ENCODE data around the gene SIGLEC7. TPM values are rescaled to one million over a fixed set of nuclear protein-coding genes. Genes with fewer than 3 reads are reported as not detected.

The SIGLEC7 gene
- total RNA-seq, 2 experiments from 2014 or later, result not detected

DNA sequence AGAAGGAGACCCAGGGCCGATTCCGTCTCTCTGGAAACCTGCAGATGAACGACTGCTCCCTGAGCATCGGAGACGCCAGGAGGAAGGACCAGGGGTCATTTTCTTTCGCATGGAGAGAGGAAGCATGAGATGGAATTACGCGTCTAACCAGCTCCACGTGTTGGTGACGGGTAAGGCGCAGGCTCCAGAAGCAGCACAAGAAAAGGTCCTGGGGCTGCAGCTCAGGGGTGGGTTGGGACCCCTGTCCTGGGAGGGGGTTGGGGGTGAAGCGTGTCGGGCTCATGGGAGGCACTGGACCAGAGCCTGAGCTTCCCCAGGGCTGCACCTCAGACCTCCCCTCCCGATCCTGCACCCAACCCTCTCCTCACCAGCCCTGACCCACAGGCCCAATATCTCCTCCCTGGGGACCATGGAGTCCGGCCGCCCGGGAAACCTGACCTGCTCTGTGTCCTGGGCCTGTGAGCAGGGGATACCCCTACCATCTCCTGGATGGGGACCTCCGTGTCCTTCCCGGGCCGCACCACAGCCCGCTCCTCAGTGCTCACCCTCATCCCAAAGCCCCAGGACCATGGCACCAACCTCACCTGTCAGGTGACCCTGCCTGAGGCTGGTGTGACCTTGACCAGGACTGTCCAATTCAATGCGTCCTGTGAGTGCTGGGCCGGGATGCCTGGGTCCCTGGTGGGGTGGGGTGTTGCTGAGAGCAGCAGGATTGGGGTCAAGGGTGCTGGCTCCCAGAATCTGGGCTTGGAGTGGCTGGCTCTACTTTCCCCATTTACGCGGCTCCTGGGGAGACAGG lies 43.2 kb downstream of the SIGLEC7 start:
- ChIA-PET CTCF (no interaction called here), POLR2A (no interaction called here)
- intact Hi-C loops (cut with micrococcal nuclease), result no loop called here
- Mint-ChIP-seq H3K4me3 (no peak overlapping the region), H3K36me3 (no peaks in the 10 kb centered on the region), H3K27ac (no peak overlapping the region), H3K4me1 (ENCODE audit: low read depth) (no peaks in the 10 kb centered on the region), H3K27me3 (peaks cover 15% of the 10 kb centered on the region), H3K9me3 (no peaks in the 10 kb centered on the region)
- DNase-seq, result no peak

DNA sequence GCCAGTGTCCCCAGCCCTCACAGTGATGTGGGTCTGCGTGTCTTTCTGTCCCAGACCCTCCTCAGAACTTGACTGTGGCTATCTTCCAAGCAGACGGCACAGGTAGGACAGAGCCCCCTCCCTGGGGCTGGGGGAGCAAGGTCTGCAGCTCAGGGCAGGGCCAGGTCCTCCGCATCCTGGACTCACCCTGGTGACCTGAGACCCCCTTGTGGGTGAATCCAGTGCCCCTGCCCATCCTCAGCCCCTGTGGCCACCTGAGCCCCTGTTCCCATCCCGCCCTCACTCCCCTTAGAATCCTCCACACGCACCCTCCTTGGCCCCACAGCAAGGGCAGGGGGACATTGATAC lies 43.7 kb downstream of the SIGLEC7 start:
- Mint-ChIP-seq H3K36me3 (no peaks in the 10 kb centered on the region), H3K4me3 (no peak overlapping the region), H3K4me1 (ENCODE audit: low read depth) (no peaks in the 10 kb centered on the region), H3K27me3 (peaks cover 15% of the 10 kb centered on the region), H3K27ac (no peak overlapping the region), H3K9me3 (no peaks in the 10 kb centered on the region)
- intact Hi-C loops (cut with micrococcal nuclease), result no loop called here
- POLR2A ChIA-PET, result no interaction called here
- CTCF ChIA-PET, result no interaction called here
- DNase-seq, result no peak

DNA sequence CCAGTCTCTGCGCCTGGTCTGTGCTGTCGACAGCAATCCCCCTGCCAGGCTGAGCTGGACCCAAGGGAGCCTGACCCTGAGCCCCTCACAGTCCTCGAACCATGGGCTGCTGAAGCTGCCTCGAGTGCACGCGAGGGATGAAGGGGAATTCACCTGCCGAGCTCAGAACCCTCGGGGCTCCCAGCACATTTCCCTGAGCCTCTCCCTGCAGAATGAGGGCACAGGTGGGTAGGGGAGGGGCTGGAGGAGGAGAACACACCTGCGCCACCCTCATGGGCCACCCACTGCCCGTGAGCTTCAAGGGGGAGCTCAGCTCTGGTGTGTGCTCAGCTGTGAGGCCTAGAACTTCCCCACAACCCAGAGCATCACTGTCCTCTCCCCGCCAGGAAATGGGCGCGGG lies 44.2 kb downstream of the SIGLEC7 start:
- CTCF ChIA-PET, result no interaction called here
- H3K9me3 Mint-ChIP-seq, result no peaks in the 10 kb centered on the region

DNA sequence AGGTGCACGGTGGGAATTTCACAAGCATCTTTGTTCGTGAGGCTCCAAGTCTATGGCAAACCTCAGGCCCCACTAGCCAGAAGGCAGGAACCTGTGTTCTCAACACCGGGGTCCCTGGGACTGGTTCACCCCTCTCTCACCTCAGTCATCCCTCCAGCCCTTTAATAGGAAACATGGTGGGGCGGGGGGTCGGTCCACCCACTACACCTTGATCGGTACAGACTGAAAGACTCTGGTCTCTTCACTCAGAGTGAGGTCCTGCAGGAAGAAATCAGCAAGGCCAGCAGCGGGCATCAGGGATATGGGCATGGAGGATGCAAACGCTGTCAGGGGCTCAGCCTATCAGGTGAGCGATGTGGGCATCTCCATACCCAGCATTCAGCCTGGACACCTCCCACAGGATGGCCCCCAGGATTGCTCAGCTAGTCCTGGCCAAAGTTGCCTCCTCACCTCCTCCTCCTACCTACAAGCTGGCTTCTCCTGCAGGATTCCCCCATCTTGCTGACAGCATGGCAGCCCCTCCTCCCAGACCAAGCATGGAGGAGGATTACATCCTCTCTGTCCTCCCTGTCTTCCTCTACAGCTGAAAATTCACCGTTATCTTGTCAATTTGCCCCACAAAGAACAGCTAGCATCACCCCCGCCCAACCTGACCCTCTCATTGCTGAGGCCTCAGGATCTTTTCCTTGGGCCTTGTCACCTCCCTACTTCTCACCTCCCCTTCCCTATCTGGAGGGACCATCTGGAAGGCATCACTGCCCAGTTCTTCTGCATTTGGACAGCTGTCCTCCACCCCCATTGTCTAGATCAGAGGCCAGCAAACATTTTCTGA lies 45.5 kb downstream of the SIGLEC7 start:
- ChIA-PET POLR2A (no interaction called here), CTCF (no interaction called here)
- no peak overlapping the region for H3K27ac Mint-ChIP-seq

More for the DNA sequence above, 44.2 kb downstream of the SIGLEC7 start:
- Mint-ChIP-seq H3K36me3 (no peaks in the 10 kb centered on the region), H3K27ac (no peak overlapping the region), H3K4me3 (no peak overlapping the region), H3K27me3 (peaks cover 15% of the 10 kb centered on the region), H3K4me1 (ENCODE audit: low read depth) (no peaks in the 10 kb centered on the region)
- no peak for DNase-seq
- intact Hi-C loops (cut with micrococcal nuclease), result no loop called here
- POLR2A ChIA-PET, result no interaction called here

DNA sequence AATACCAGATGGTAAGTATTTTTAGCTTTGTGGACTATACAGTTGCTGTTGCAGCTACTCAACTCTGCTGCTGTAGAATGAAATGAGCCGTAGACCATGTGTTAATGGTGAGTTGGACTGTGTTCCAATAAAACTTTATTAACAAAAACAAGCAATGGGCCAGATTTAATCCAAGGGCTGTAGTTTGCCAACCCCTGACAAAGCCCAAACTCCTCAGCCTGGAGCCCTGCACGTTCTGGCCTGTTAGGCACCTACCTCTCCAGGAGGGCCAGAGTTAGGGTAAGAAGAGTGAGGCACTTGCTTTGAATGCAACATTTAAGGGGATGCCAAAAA lies 46.1 kb downstream of the SIGLEC7 start:
- Mint-ChIP-seq H3K27ac (no peak overlapping the region), H3K36me3 (no peaks in the 10 kb centered on the region), H3K27me3 (peaks cover 15% of the 10 kb centered on the region), H3K4me1 (ENCODE audit: low read depth) (no peaks in the 10 kb centered on the region), H3K4me3 (no peak overlapping the region), H3K9me3 (no peaks in the 10 kb centered on the region)
- POLR2A ChIA-PET, result no interaction called here
- intact Hi-C loops (cut with micrococcal nuclease), result no loop called here
- no peak for DNase-seq
- CTCF ChIA-PET, result no interaction called here

More for the DNA sequence above, 45.5 kb downstream of the SIGLEC7 start:
- Mint-ChIP-seq H3K27me3 (peaks cover 15% of the 10 kb centered on the region), H3K36me3 (no peaks in the 10 kb centered on the region), H3K4me3 (no peak overlapping the region), H3K4me1 (ENCODE audit: low read depth) (no peaks in the 10 kb centered on the region), H3K9me3 (no peaks in the 10 kb centered on the region)
- DNase-seq, result no peak
- intact Hi-C loops (cut with micrococcal nuclease), result no loop called here

DNA sequence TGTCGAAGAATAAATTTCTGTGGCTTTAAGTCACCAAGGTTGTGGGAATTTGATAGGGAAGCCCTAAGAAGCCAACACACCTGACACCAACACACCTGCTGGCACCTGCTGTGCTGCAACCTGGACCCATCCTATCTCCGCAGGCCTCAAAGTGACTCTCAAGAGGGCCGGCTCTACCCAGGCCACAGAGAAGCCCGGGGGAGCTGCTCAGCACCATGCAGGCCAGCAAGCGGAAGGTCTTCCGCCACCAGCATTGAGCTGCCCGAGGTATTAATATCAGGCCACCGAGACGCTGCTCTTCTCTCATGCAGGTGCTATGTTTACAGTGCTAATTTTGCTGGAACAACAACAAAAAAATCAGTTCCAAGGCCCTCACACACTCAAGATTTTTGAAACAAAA lies 50.6 kb downstream of the SIGLEC7 start:
- Mint-ChIP-seq H3K4me3 (no peak overlapping the region), H3K9me3 (no peaks in the 10 kb centered on the region), H3K4me1 (ENCODE audit: low read depth) (peaks cover 5% of the 10 kb centered on the region), H3K36me3 (no peaks in the 10 kb centered on the region), H3K27ac (no peak overlapping the region), H3K27me3 (peaks cover 2% of the 10 kb centered on the region)
- POLR2A ChIA-PET, result no interaction called here
- intact Hi-C loops (cut with micrococcal nuclease), result no loop called here
- CTCF ChIA-PET, result interaction anchor here (1.2 to 1.3 kb wide), 2 partner anchors 23 to 67 kb away, joined by 3 read pairs; no protein-coding TSS in a partner anchor
- no peak for DNase-seq

DNA sequence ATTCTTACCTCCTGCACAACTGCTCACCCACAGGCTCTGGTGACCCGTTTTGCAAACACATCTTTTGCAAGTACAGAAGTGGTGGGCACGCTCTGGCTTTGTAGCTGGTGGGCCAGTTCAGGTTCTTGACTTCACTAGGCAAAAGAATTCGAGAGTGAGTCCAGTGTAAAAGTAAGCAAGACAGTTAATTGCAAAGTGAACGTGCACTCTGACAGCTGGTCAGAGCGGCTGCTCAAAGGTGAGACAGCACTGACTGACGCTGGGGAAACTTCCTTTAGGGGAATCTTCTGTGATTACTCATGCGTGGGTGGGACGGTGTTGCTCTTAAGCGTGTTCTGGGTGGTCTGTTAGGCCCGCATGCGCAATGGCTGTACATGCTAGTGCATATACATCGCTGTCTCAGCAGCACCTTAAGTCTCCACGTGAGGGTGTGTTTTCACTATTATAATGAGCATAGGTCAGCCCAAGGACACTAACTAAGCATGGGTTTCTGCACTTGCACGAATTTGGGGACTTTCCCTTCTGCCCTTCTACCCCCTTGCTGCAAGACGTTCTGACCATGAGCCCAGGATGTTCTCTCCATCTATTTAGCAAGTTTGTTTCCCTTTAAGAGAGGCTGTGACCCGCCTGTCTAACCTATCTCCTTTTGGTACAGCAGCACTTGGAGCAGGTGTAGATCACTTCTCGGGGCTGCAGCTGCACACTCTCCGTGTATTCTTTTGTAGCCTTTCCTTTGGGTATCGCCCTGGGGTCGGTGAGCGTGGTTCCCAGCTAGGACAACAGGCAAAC lies 52.6 kb downstream of the SIGLEC7 start:
- peak; percentile 26 for DNase-seq
- Mint-ChIP-seq H3K4me3 (no peak overlapping the region), H3K27me3 (peaks cover 8% of the 10 kb centered on the region), H3K36me3 (no peaks in the 10 kb centered on the region), H3K27ac (no peak overlapping the region), H3K4me1 (ENCODE audit: low read depth) (peaks cover 5% of the 10 kb centered on the region), H3K9me3 (no peaks in the 10 kb centered on the region)
- ChIA-PET CTCF (interaction anchor here (0.9 kb wide), 1 partner anchor 64 kb away, joined by 3 read pairs; no protein-coding TSS in a partner anchor), POLR2A (no interaction called here)
- intact Hi-C loops (cut with micrococcal nuclease), result no loop called here

DNA sequence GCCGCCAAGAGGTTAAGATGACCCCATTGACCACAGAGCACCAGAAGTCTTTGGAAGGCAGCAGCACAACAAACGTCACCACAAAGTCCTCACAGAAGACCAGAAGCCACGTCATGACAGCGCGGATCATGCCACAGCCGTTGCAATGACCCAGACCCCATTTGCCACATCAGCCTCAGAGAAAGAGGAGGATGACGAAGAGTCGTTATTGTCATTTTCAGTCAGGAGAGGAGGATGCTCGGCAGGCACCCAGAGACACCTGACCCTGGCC lies 53.1 kb downstream of the SIGLEC7 start:
- ChIA-PET POLR2A (no interaction called here), CTCF (no interaction called here)
- Mint-ChIP-seq H3K36me3 (no peaks in the 10 kb centered on the region), H3K4me1 (ENCODE audit: low read depth) (peaks cover 5% of the 10 kb centered on the region), H3K27me3 (peaks cover 12% of the 10 kb centered on the region), H3K9me3 (no peaks in the 10 kb centered on the region), H3K4me3 (no peak overlapping the region), H3K27ac (no peak overlapping the region)
- no peak for DNase-seq
- intact Hi-C loops (cut with micrococcal nuclease), result no loop called here

DNA sequence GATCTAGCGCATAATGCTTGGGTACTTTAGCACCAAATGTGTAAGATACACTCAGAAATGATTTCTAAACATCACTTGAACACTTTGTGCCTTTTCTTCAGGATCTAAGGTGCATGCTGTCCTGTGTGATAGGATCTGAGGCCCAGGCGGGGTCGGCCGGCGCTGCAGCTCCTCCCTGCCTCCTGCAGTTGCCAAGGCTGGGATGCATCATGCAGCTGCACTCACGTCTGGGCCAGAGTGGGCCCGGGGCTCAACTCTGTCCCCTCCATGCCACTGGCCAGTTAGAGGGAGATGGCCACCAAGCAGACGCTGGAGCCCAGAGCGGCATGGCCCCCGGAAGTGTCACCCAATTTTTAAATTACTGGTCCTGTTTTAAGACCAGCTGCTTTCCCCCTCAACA lies 53.5 kb downstream of the SIGLEC7 start:
- CTCF ChIA-PET, result no interaction called here
- peaks cover 5% of the 10 kb centered on the region for H3K4me1 Mint-ChIP-seq (ENCODE audit: low read depth)

DNA sequence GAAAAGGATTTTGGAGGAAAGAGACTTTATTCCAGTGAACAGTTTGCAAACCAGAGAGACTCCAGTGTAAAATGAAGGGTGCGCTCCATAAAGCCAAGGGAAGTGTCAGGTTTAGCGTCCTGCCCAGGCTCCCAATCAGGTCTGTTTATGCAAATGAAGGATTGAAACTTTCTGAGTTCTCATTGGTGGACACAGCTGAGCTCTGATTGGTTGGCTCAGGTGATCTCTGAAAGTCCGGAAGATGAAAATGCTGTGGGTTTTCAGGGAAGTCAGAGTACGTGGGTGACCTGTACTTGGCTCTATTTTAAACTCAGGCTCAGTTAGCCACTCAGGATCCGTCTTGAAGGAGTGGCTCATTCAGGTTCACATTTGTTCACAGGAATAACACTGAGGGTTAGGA lies 54.1 kb downstream of the SIGLEC7 start:
- Mint-ChIP-seq H3K36me3 (no peaks in the 10 kb centered on the region), H3K27me3 (peaks cover 20% of the 10 kb centered on the region), H3K4me3 (no peak overlapping the region), H3K9me3 (no peaks in the 10 kb centered on the region), H3K4me1 (ENCODE audit: low read depth) (peaks cover 5% of the 10 kb centered on the region), H3K27ac (no peak overlapping the region)
- ChIA-PET CTCF (no interaction called here), POLR2A (no interaction called here)
- intact Hi-C loops (cut with micrococcal nuclease), result no loop called here
- DNase-seq, result no peak

More for the DNA sequence above, 53.5 kb downstream of the SIGLEC7 start:
- Mint-ChIP-seq H3K27ac (no peak overlapping the region), H3K9me3 (no peaks in the 10 kb centered on the region), H3K4me3 (no peak overlapping the region), H3K27me3 (peaks cover 15% of the 10 kb centered on the region), H3K36me3 (no peaks in the 10 kb centered on the region)
- POLR2A ChIA-PET, result no interaction called here
- intact Hi-C loops (cut with micrococcal nuclease), result no loop called here
- DNase-seq, result no peak

DNA sequence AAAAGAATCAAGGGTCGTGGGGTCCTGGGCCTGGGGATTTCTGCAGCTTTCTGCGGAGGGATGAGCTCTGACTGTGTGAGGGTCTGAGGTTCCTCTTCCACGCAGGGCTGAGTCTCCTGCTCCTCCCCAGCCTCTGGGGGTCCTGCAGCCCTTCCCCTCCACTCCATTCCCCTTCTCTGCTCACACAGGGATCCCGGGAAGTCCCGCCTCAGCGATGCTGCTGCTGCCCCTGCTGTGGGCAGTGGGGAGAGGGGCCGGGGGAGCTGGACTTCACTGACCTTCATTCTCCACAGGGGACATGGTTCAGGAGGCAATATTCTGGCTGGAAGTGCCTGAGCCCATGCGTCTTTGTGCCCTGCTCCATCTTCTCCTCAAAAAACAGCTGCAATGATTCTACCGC lies 56.5 kb downstream of the SIGLEC7 start:
- ChIA-PET CTCF (no interaction called here), POLR2A (no interaction called here)
- Mint-ChIP-seq H3K9me3 (no peaks in the 10 kb centered on the region), H3K36me3 (no peaks in the 10 kb centered on the region), H3K4me3 (no peak overlapping the region), H3K27ac (no peak overlapping the region), H3K4me1 (ENCODE audit: low read depth) (peaks cover 5% of the 10 kb centered on the region), H3K27me3 (peaks cover 26% of the 10 kb centered on the region)
- intact Hi-C loops (cut with micrococcal nuclease), result no loop called here
- DNase-seq, result no peak

DNA sequence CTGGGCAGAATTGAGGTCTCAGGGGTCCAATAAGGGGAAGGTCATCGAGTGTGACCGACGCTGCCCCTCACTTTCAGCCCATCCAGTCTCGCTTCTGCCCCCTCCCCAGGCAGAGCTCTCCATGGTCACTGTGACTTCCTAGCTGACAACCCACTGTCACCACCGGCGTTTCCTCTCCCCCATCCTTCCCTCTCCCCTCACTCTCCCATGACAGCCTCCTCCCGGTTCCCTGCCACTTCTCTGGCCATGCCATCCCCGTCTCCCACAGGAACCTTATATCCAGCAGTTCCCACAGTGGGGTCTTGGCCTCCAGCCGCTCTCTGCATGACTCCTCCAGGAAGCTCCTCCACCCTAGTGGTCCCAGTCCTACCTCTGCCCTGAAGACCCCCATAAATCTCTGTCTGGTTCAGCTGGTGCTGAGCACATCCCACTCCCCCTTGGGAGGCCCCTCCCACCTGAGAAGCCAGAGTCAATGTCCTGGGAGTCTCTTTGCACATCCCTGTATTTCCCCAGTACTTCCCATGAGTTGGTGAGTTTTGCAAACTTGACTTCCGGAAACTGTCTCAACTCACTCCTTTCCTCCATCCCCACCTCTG lies 58.1 kb downstream of the SIGLEC7 start:
- Mint-ChIP-seq H3K4me1 (ENCODE audit: low read depth) (peaks cover 2% of the 10 kb centered on the region), H3K4me3 (no peak overlapping the region), H3K9me3 (no peaks in the 10 kb centered on the region), H3K27me3 (peaks cover 29% of the 10 kb centered on the region), H3K36me3 (no peaks in the 10 kb centered on the region), H3K27ac (no peak overlapping the region)
- intact Hi-C loops (cut with micrococcal nuclease), result no loop called here
- ChIA-PET POLR2A (no interaction called here), CTCF (interaction anchor here (0.8 kb wide), 1 partner anchor 59 kb away, joined by 3 read pairs; no protein-coding TSS in a partner anchor)
- DNase-seq, result no peak

All from activated CD4-positive, alpha-beta memory T cell treated with anti-CD3 and anti-CD28 coated beads for 36 hours (primary cell).